ENCODE data around the gene NOTCH1. TPM values are rescaled to one million over a fixed set of nuclear protein-coding genes. Genes with fewer than 3 reads are reported as not detected.

The NOTCH1 gene
- total RNA-seq, 3 donors from 2014 or later, result 59.0 to 101 (median 72.6) TPM

DNA sequence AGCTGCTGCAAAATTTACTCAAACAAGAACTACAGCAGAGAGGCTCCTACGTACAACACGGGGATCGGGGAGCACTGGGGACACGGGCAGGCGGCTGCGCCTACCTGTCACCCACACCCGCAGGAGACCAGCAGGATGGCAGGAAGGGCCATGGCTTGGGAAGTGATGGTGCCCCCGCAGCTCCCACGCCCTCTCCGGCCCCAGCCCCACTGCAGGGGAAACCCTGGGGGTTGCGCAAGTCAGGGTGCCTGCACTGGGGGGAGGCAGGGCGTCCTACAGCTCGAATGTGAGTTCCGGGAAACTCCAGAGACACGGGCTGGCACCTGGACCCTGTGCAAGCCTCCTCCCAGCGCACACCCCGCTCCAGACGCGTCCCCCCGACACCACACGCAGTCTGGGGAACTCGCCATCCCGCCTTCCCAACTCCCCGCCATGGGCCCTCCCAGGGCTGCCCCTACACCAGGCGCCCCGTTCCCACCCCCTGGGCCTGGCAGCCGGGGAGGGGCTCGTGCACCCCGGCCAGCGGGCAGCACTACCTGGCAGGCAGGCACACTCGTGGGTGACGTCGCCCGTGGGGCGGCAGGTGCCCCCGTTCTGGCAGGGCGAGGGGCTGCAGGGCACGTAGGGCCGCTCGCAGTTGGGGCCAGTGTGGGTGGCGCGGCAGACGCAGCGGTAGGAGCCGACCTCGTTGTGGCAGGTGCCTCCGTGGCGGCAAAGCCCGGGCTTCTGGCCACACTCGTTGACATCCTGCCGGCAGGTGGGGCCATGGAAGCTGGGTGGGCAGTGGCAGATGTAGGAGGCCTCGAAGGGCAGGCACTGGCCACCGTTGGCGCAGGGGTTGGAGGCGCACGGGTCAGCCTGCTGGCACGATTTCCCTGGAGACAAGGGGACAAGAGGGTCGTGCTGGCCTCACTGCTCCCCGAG is 23.3 kb downstream of the NOTCH1 start:
- DNase-seq (peak in 2 of 3 donors; percentile 50 to 68), ATAC-seq (peak; percentile 1)
- Histone ChIP-seq H3K9me3 (no peaks in the 10 kb centered on the region), H3K4me1 (ENCODE audit: low read depth) (peaks cover 84% of the 10 kb centered on the region), H3K4me3 (no peak overlapping the region), H3K36me3 (ENCODE audit: low read depth) (peaks cover 8% of the 10 kb centered on the region)
- TF ChIP-seq CTCF (IDR thresholded peaks at IDR 0.05), result no peak
- intact Hi-C loops (cut with DNase I, micrococcal nuclease), result no loop called here

DNA sequence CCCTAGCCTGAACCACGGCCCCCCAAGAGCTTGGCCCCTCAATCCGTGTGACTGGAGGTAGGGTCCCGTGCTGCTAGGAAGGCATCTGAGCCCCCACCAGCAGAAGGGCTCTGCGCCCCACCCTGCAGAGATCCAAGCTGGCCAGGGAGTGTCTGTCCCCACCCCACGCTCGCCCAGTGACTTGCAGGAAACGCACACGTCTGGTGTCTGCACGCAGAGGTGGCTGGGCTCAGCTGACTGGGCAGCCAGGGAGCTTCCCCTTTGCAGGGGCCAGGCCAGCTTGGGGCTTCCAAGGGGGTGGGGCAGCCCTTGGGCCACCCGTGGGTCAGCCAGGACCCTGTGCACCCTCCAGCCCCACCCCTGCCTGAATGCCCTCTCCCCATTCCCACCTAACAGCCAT is 24.3 kb downstream of the NOTCH1 start:
- Histone ChIP-seq H3K36me3 (ENCODE audit: low read depth) (peaks cover 9% of the 10 kb centered on the region), H3K9me3 (no peaks in the 10 kb centered on the region), H3K4me1 (ENCODE audit: low read depth) (peaks cover 74% of the 10 kb centered on the region), H3K4me3 (no peak overlapping the region)
- no peak for TF ChIP-seq CTCF (IDR thresholded peaks at IDR 0.05)
- intact Hi-C loops (cut with DNase I, micrococcal nuclease), result no loop called here
- ATAC-seq (peak; percentile 49), DNase-seq (peak; percentile 82 to 90 (median 85))

DNA sequence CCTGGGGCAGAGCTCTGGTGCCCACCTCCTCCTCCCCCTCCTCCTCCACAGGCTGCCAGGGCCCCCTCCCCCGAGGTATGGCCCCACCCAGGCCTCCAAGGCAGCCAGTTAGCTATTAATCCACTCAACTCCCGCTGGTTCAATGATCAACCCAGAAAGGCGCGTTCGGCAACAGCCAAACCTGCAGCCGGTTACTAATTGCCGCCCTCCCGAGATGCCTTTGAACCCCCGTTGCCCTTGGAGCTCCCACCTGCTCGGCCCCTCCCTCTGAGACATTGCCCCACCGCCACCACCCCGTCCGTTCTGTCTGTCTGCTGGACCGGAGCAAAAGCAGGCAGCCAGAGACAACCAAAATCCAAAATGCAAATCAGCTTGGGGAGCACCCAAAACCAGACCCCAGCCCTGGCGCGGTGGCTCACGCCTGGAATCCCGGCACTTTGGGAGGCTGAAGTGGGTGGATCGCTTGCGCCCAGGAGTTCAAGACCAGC is 25.8 kb downstream of the NOTCH1 start:
- Histone ChIP-seq H3K36me3 (ENCODE audit: low read depth) (peaks cover 9% of the 10 kb centered on the region), H3K9me3 (no peaks in the 10 kb centered on the region), H3K4me1 (ENCODE audit: low read depth) (peaks cover 59% of the 10 kb centered on the region), H3K4me3 (no peak overlapping the region)
- ATAC-seq (peak; percentile 74), DNase-seq (peak; percentile 88 to 90 (median 88))
- TF ChIP-seq CTCF (IDR thresholded peaks at IDR 0.05), result no peak
- intact Hi-C loops (cut with DNase I, micrococcal nuclease), result no loop called here

GRCh38 chr9:136519263-136520052 is 26.4 kb downstream of the NOTCH1 start:
- DNase-seq, result peak in 2 of 3 donors; percentile 45 to 58
- Histone ChIP-seq H3K4me3 (no peak overlapping the region), H3K4me1 (ENCODE audit: low read depth) (peaks cover 55% of the 10 kb centered on the region), H3K36me3 (ENCODE audit: low read depth) (peaks cover 13% of the 10 kb centered on the region), H3K9me3 (no peaks in the 10 kb centered on the region)
- no peak for TF ChIP-seq CTCF (IDR thresholded peaks at IDR 0.05)
- peak; percentile 19 for ATAC-seq
- intact Hi-C loops (cut with DNase I, micrococcal nuclease), result no loop called here

GRCh38 chr9:136518623-136519022 is 27.2 kb downstream of the NOTCH1 start:
- H3K4me3 ChIP-seq, result no peak overlapping the region
- DNase-seq, result peak in 2 of 3 donors; percentile 53 to 73
- intact Hi-C loops (cut with DNase I, micrococcal nuclease), result no loop called here
- no peaks in the 10 kb centered on the region for H3K9me3 ChIP-seq
- H3K4me1 ChIP-seq (ENCODE audit: low read depth), result peaks cover 47% of the 10 kb centered on the region
- ATAC-seq, result no peak
- no peak for TF ChIP-seq CTCF (IDR thresholded peaks at IDR 0.05)
- H3K36me3 ChIP-seq (ENCODE audit: low read depth), result peaks cover 14% of the 10 kb centered on the region

Data from mucosa of descending colon (tissue), 3 donors.